CD4-positive, alpha-beta T cell treated with Interleukin-4 for 4 hours (primary cell): ENCODE data around the gene FAM221B.

Experiments used
- DNase-seq: peaks from one replicate; pipeline ENCODE4 v3.0.0-alpha.2; 2020

FAM221B gene

DNA sequence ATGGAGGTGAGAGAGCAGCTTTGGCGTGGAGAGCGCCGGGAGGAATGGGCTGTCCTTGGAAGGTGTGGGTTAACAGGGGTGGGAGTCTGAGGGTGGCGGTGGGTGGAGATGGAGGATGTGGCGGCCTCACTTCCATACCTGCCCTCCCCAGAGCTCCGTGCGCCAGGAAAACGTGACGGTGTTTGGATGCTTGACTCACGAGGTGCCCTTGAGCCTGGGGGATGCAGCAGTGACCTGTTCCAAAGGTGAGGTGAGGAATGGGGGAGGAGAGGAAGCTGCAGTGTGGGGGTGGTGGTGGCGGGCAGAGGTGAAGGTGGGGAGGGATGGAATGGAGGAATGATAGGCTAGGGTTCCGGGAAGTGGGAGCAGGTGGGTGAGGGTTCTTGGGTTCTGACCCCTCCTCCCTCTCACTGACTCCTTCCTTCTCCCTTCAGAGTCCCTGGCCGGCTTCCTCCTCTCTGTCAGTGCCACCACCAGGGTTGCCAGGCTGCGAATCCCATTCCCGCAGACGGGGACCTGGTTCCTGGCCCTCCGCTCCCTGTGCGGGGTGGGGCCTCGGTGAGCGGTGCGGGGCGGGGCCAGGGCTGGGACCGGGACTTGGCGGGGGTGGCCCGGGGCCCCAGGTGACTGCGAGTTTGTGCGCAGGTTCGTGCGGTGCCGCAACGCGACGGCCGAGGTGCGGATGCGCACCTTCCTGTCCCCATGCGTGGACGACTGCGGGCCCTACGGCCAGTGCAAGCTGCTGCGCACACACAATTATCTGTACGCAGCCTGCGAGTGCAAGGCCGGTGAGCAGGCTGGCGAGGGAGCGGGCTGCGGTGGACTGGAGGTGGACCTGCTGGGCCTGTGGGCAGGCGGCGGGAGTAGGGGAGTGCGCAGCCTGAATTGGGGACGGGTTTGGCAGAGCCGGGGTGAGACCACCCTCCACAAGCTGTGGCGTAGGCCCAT, 17.6 kb upstream of the FAM221B start:
- no peak for DNase-seq

DNA sequence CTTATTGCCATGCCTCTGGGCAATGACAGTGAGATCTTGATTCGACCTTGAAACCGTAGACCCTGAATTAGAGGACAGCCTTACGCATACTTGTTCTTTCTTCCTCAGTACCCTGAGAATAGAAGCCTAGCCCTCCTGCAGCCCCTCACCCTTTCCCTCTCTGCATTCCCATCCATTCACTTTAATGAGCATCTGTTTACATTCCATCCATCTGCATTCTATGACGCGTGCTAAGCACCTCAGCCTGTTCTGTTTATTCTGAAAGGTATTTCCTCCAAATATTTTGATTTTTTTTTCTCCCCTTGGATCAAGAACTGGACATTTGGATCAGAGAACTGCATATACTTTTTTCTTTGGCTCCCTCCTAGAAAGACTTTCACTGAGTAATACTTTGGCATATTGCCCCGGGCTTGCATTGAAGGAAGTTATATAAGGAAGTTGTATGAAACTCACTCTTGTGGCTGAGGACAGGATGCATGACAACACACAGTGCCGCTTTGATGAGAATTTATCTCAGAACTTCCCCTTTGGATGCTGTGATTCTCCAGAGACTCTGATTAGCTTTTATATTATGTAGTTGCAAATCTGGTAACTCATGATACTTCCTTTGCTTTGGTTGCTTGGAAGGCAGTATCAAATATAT, 16.2 kb upstream of the FAM221B start:
- DNase-seq = peak; percentile 55

DNA sequence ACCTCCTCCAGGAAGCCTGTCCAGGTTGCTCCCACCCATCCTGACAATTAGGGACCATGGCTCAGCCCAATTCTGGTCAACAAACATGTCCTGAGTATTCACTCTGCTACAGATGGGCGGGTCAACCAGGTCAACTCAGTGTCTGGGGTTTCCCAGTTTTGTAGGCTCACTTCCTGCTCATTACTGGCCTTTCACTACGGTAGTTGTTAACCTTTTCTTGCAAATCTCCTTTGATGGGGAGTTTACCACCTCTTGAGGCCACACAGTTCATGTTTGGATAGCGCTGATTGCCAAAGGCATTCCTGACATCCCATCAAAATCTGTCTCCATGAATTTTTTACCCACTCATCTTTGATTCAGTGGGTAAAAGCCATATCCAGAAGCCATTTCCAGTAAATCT, 14.3 kb upstream of the FAM221B start:
- no peak for DNase-seq

DNA sequence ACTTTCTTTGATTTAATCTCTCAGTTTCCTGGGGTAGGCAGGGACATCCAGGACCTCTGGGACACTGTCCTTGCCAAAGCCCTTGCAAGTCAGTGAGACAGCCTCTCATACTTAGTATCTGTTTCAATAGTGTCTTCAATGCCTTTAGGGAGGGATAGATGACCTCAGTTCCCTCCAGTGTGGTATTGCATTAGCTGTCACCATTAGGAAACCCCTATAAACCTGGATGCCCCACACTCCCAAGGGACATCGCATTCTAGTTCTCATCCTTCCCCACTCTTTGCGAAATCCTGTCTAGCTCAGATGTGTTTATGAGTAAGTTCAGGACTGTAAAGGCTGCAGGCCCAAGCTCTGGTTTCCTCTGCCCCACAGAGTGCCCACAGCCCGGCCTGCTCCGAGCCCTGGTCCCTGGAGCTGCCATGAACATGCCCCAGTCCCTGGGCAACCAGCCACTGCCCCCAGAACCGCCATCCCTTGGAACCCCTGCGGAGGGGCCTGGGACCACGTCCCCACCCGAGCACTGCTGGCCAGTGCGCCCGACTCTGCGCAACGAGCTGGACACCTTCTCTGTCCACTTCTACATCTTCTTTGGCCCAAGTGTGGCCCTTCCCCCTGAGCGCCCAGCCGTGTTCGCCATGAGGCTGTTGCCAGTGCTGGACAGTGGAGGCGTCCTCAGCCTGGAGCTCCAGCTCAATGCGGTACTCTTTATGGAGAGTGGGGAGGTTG, 13.7 kb upstream of the FAM221B start:
- DNase-seq = no peak

DNA sequence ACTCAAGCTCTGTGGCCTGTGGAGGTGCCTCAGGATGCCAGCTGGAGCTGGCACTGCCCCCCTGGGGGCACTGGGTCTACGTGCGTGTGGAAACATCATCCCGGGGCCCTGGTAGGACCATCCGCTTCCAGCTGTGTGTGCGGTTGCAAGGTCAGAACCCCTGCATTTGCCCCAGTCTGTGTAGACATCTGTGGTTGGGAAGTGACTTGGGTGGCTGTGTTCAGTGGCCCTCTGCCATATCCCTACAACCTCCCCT, 13.0 kb upstream of the FAM221B start:
- DNase-seq = no peak

DNA sequence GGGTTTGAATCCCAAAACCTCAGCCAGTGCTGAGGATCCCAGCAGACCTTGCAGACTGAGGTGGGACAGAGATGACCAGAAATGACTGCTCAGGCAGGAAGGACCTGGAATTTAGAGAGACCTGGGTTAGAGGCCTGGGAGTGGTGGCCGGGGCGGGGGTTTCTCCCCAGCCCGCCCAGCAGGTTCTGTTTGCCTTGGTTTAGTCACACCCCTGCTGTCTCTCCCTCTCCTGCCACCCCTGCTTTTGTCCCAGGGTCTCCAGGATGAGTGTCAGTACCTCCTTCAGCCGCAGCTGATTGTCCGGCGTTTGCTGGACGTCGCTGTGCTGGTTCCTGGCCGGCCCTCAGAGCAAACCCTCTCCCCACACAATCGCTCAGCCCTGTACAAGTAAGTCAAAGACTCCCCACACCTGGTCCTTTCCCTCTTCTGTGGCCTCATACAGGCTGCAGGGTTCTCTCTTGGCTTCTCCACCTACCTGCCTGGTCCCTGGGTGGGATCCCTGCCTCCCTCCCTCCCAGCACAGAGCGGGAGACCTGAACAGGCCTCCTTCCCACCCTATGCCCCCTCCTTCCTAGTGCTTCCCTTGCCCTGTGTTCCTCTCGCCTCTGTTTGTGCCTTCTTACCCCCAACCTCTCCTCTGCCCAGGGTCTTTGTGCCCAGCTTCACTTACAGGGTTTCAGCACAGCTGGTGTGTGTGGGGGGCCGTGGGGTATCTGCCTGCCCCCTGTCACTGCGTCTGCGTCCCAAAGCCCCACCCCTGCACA, 12.5 kb upstream of the FAM221B start:
- no peak for DNase-seq

DNA sequence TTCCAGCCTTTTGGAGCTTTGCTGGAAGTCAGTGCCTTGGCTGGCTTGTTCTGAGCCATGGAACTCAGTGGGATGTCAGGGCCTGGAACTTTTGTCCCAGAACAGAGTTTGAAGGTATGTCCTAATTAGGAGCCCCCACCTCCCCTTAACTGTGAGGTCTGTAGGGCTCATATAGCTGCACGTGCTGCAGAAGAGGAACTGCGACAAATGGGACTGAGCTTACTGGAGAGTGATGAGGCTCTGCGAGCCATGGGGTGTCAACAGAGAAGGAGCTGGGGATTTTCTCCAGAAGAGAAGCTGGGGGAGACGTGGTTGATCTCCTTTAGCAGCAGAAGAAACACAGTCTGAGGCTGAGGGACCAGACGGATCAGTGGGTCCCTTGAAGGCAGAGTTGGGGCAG, 11.4 kb upstream of the FAM221B start:
- DNase-seq = no peak

DNA sequence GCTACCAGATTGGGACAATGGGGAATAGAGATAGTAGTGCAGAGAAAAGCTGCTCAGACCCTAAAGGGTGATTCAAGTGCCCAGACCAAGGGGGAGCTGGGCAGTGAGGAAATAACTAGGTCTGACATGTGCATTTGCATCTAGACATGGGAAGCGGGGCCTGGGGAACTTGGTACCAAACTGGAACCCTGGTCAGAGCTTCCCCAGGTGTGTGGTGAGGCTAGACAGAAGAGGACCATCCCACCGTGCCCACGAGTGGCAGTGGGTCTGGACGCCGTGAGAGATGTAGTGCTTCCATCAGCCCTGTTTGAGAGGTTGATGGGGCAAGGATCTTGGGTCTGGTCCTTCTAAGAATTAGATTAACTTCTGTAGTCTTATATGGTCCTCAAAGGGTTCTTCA, 8.1 kb upstream of the FAM221B start:
- DNase-seq = no peak

DNA sequence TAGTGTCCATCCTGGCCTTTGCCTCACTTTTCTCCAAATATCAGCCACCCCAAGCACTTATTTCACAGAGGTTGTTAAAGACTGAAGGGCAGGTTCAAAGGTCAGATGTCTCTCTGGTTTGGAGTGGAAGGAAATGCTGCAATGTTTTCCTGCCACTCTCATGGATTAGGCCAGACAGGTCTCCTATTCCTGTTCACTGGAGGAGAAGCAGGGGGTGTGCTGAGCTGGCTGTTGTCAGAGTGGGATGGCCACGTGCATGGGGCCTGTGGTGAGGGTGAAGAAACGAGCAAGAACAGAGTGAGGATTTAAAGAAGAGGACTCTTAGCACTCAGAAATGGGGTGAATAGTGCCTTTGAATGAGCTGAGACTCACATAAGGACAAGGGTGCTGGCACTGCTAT, 7.2 kb upstream of the FAM221B start:
- DNase-seq = no peak

DNA sequence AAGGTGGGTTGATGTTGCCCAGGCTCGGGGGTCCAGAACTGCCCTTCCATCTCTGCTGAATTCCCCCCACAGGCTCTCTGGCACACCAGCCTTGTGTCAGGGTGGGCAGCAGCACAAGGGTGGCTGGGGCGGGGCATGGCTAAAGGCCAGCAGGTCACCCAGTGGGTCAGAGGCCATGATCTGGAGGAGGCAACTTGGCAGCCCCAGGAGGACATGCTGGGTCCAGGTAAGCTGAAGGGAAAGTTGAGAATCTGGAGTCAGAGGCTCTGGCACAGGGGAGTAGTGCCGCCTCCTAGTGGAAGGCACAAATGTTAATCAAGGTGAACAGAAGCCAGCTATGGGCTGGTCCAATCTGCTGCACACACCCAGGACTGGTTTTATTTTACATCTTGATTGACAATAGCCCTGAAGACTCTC, 6.7 kb upstream of the FAM221B start:
- no peak for DNase-seq

DNA sequence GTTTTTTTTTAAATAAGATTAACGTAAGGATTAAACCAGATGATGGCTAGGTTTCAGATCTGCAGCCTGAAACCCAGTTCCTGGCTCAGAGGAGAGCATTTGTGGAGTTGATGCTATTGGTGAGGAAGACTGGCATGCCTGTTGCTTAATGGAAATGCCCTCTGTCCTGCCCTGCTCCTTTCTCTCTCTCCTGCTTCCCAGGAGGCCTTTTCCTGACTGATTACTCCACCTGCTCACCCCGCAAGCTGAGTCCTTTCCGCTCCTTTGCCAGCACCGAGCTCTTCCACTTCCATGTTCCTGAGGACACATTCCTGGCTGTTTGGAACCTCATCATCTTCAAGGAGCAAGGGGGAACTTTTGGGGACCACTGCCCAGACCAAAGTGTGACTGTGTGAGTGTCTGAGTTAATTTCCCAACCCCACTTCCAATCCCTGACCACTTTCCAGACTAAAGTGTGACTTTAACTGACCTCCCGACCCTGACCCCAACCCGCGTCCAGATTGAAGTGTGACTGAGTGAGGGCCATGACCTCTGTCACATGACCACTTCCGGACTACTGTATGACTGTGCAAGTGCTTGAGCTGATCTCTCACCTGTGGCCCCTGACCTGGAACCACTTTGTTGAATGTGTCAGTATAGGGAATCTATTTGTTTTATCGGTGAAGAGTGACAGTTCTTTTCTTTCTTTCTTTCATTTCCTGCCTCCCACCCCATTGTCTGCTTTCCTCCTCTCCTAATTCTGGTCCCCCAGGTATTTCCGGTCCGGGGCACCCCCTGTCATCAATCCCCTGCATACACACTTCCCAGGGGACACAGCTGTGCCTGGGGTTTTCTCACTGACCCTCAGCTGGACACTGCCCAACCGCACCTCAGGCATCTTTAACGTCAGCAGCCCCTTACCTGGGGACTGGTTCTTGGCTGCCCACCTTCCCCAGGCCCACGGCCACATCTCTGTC, 6.0 kb upstream of the FAM221B start:
- no peak for DNase-seq

DNA sequence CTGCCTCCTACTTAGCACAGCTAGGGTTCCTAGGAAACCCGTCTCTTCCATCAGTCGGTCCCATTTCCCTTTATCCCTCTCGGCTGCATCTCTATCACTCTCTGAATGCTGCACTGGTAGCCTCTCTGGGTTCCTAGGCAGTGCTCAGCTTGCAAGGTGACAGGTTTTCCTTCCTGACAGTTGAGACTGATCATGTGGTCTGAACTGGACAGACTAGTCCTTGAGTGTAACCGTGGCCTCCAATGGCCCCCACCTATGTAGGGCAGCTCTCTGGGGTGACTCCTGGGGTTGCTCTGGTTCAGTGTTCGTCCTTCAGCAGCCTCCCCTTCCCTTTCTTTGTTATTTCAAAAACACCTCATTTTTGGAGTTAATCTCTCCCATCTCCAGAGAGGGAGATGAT, 4.3 kb upstream of the FAM221B start:
- no peak for DNase-seq

DNA sequence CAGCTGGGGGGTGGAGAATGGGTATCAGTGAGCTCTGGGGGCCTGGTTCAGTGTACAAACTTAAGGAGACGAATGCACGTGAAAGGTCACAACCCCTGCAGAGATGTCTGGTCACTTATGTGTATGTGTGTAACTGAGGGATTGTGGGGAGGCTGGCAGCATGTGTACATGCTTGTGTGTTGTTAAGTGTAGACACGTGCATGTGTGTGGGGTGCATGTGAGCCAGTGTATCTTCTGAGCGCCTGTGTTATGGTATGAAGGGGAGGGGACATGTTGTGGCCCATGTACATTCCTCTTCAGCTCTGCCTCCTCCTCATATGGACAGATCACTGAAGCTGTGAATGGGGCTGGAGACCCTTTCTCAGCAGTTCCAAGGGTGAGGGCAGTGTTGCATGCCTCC, 2.5 kb upstream of the FAM221B start:
- no peak for DNase-seq

DNA sequence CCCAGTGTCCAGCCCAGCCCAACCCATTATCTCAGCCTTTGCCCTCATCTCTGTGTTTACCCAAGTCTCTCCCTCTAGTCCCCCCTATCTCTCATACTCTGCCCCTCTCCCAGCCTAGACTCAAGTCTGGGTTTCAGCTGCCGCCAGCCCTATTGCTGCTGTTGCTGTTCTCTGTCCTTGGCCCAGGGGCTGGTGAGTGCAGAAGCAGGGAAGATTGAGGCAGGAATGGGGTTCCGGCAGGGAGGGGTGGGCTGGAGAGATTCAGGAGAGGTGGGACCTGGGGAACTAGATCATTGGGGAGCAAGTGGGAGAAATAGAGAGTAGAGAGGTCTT, 1.2 kb upstream of the FAM221B start:
- DNase-seq = no peak

DNA sequence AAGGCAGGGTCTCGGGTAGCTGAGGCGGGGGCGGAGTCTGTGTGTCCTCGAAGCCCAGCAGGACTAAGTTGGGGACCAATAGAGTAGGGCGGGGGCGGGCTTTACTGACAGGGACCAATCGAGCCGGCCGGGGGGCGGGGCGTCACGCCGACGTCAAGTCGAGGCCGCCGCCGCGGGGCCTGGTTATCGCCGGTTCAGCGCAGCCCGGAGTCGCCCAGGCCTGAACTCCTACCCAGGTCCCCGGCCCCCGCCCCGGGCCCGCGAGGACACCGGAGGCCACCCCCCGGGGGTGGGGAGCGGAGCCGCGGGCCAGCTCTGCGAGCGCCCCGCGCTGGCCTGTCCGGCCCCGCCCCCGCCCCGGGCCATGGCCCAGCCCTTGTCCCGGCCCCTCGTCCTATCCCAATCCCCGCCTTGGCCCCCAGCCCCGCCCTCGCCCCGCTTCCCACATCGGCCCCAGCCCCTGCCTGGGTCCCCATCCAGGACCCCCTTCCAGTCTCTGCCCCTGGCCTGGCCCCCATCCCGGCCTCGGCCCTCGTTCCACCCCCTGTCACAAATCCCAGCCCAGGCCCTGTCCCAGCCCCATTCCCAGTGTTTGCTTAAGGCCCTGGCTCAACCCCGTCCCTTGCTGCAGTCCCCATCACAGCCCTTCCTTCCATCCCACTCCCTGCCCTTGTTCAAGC, 692 bp upstream of the FAM221B start, which contains the start of gene TMEM8B:
TMEM8B (plus strand) TSS at position 145 of the 680 bp plus-strand sequence; CDS start at position 365, 220 bp downstream.
- peak; percentile 89 for DNase-seq

DNA sequence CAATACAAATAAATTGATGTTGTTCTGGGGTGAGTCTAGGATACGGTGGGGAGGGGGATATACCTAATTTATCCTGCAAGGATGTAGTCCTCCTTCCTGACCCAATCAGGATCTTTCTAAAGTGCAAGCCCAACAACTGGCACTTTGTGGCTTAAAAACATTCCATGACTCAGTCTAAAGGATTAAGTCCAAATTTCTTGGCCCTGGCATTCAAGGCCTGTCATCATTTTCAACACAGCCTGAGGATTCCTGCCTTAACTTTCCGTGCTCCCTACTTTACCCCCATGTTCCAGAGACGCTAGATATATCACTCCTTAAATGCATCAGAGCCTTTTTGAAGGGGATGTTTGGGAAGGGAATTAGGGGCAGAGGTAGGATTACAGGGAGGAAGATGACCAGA, 1.0 kb downstream of the FAM221B start:
- DNase-seq = no peak

DNA sequence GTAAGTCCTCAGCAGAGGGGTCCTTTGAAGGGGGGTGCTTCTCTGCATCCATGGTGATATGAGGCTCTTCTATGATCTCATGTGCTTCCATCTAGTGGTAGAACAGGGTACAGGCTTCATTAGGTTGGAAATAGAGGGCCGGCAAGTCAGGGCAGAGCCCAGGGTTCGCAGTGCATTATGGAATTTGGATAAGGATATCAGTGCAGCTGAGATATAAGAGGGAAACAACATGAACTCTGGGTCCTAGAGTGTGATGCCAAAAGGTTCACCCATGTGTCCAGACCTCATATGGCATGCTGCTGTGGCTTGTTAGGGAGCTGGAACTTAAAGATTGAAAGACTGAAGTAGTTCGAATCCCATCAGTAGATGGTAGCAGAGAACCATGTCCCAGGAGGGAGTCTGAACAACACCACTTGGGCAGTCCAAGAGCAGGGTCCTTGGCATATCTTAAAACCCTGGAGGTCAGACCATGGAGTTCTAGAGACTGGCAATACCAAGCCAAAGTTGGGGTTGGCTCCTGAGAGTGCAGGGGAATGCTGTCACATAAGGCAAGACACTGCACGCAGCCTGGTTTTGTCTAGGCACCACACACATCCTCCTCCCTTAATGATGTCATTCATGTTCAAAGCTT, 2.3 kb downstream of the FAM221B start:
- DNase-seq = peak; percentile 58

DNA sequence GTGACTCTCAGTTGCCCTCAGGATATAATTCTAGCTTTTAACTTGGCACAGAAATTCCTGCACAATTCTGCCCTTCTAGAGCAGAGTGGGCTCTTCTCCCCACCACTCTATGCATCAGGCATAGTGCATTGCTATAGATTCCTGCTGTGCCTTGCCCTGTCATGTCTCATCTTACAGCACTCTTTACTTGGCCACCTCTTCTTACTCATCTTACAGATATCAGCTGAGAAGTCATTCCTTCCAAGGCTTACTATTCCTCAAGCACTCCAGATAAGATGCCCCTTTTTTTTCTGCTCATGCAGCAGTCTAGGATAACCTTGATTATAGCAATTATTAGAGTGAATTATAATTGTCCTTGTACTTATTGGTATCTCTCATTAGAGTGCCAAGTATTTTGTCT, 5.6 kb downstream of the FAM221B start:
- DNase-seq = no peak

DNA sequence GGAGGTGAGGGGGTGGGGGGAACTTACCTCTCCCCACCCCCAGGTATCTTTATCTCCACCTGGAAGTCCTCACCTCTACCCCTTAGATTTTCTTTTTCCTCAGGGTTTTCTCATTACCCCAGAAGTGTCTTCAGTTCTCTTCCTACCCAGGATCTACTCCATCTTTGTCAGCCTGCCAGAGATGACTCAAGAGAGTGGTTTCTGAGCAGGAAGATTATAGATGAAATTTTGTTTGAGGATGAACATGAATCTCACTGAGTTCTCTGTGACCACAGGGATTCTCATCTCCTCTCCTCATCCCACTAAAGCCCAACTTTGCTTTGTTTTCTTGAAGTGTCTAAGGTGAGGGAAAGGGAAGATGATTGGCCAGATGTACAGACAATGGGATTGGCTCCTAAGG, 8.5 kb downstream of the FAM221B start:
- no peak for DNase-seq

DNA sequence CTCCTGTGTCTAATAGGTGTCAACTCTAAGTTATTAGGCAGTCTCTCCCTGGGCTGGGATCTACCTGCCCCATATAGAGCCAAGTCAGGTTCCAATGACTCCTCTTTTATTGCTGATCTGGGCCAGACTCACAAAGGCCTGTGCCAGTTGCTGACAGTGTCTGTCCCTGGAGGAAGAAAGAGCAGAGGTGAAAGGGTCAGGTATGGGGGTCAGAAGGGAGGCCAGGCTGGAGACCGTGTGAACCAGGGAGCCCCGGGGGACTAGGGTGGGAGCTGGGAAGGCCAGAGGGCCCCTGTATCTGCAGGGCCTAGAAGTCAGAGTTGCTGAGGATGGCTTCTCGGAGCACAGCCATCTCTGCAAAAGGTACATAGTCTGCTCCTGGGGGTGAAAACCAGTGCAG, 10.2 kb downstream of the FAM221B start:
- no peak for DNase-seq

DNA sequence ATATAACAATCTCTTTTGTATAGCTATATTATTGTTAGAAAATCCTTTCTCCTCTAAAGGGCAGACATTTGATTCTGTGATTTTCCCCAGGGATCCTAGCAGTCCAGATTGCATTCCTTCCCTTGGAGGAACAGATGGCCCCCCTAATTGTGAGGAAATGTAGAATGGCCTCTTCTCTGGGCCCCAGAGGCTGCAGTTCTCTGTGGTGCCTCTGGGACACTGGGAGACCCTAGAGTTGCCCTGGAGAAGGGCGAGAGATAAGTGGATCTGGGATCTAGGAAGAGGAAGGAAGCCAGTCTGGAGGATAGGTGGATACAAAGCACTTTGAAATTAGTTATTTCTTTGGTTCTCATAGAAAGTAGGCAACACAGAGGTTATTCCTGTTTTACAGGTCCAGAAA, 11.8 kb downstream of the FAM221B start:
- DNase-seq = no peak
